Right atrium auricular region (tissue), 2 donors: Measurements from ENCODE around the gene BAZ1B. TPM values are rescaled to one million over a fixed set of nuclear protein-coding genes. Genes with fewer than 3 reads are reported as not detected.
"Not testable (repeated sequence)": the region's sequence is repeated elsewhere in the genome, so short reads cannot be mapped to it uniquely, and the experiment has no call there.

ENCODE experiments used
- DNase-seq: peaks from one replicate; pipeline ENCODE4 v3.0.0-alpha.2; 2019; ENCODE audit warnings: low spot score
- H3K27ac ChIP-seq, 2 donors: fragments of 200-600 bp; sonication (generic); 1 replicate in 1 of 2; 2 replicates in 1 of 2; pipeline ENCODE4 v1.5.1; 2016 to 2019
- H3K27me3 ChIP-seq, 2 donors: fragments of 200-600 bp; sonication (generic); one replicate each; pipeline versions ENCODE4 v1.5.1 to v1.6.0; 2017 to 2019
- H3K36me3 ChIP-seq: fragments of 200-600 bp; sonication (generic); one replicate; pipeline ENCODE4 v1.5.1; 2016
- H3K4me1 ChIP-seq, 2 donors: fragments of 200-600 bp; sonication (generic); one replicate each; pipeline versions ENCODE4 v1.5.1 to v1.6.0; 2017 to 2019
- H3K4me3 ChIP-seq, 2 donors: fragments of 200-600 bp; sonication (generic); 1 replicate in 1 of 2; 2 replicates in 1 of 2; pipeline ENCODE4 v1.5.1; 2017 to 2019; ENCODE audit warnings: mild to moderate bottlenecking in 1 of 2, moderate library complexity in 1 of 2
- H3K9me3 ChIP-seq, 2 donors: fragments of 200-600 bp; sonication (generic); one replicate each; pipeline ENCODE4 v1.5.1; 2019
- total RNA-seq, 2 donors: library from RNA; depleted of rRNA; stranded (reverse); fragments of >200 nt; gene quantifications; one replicate each; pipeline ENCODE4 v1.1.0, GENCODE V29; 2016
- TF ChIP-seq, protein P1 (sequence below), 2 donors: fragments of 200-600 bp; sonication (generic); IDR thresholded peaks; one replicate each; pipeline ENCODE4 v1.5.1; 2019; ENCODE audit warnings: antibody characterized with exemption in 2 of 2

Gene BAZ1B
- total RNA-seq, 2 donors from 2014 or later: 29.0 to 37.7 TPM

DNA sequence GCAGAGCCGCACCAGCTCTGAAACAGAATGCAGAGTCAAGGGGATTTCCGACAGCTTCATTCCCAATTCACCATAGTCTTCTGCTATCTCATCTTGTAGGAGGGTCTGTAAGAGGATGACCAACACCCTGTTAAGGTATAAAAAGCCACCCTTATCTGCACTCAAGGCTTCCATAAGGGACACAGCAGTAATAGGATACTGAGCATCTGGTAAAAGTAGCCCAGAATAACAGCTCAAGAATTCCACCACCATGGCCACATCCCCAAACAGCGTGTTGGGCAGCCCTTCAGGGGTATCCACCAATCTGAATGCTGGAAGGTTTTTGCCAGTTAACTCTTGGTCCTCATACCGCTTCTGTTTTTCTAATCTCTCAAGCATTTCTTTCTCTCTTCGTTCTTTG is 44.7 kb downstream of the BAZ1B start:
- TF ChIP-seq, protein P1, sequence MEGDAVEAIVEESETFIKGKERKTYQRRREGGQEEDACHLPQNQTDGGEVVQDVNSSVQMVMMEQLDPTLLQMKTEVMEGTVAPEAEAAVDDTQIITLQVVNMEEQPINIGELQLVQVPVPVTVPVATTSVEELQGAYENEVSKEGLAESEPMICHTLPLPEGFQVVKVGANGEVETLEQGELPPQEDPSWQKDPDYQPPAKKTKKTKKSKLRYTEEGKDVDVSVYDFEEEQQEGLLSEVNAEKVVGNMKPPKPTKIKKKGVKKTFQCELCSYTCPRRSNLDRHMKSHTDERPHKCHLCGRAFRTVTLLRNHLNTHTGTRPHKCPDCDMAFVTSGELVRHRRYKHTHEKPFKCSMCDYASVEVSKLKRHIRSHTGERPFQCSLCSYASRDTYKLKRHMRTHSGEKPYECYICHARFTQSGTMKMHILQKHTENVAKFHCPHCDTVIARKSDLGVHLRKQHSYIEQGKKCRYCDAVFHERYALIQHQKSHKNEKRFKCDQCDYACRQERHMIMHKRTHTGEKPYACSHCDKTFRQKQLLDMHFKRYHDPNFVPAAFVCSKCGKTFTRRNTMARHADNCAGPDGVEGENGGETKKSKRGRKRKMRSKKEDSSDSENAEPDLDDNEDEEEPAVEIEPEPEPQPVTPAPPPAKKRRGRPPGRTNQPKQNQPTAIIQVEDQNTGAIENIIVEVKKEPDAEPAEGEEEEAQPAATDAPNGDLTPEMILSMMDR (IDR thresholded peaks at IDR 0.05): no peak
- no peak for DNase-seq
- H3K27ac ChIP-seq: no peak overlapping the region
- peaks cover 46% of the 10 kb centered on the region for H3K36me3 ChIP-seq
- no peaks in the 10 kb centered on the region for H3K27me3 ChIP-seq
- no peaks in the 10 kb centered on the region for H3K9me3 ChIP-seq
- no peaks in the 10 kb centered on the region for H3K4me1 ChIP-seq
- H3K4me3 ChIP-seq: no peak overlapping the region

DNA sequence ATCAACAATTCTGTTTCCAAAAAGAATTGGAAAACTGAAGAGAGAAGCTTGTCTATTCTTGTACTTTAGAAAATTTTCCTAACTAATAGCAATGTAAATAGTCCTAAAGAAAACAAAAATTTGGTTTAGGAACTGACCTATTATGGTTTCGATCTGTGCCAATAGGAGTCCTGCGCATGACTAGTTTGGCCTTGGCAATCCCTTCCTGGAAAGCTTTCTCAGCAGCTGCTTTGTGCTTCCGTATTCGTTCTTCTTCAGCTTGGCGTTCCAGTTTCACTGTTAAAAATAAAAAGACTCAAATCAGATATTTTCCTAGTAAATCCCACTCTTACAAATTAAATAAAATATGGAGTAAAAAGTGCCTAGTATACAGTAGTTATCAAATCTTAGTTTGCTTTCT is 51.9 kb downstream of the BAZ1B start:
- Histone ChIP-seq H3K9me3 (no peaks in the 10 kb centered on the region), H3K27me3 (no peaks in the 10 kb centered on the region), H3K36me3 (peaks cover 60% of the 10 kb centered on the region), H3K4me1 (no peaks in the 10 kb centered on the region), H3K4me3 (no peak overlapping the region), H3K27ac (no peak overlapping the region)
- DNase-seq: no peak
- TF ChIP-seq, protein P1 (IDR thresholded peaks at IDR 0.05): no peak

DNA sequence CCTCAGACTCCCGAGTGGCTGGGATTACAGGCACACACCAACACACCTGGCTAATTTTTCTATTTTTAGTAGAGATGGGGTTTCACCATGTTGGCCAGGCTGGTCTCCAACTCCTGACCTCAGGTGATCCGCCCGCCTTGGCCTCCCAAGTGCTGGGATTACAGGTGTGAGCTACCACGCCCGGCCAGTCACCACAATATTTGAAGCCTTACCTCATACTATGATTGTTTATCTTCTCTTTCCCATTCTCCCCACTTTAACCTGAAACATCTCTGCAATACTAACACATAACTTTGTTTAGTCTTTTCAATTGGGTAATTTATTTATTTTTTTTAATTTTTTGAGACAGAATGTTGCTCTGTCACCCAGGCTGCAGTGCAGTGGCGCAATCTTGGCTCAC is 55.0 kb downstream of the BAZ1B start:
- H3K36me3 ChIP-seq: peaks cover 83% of the 10 kb centered on the region
- not testable (repeated sequence) for H3K4me3 ChIP-seq, H3K27ac ChIP-seq, DNase-seq, H3K9me3 ChIP-seq, H3K4me1 ChIP-seq, H3K27me3 ChIP-seq

DNA sequence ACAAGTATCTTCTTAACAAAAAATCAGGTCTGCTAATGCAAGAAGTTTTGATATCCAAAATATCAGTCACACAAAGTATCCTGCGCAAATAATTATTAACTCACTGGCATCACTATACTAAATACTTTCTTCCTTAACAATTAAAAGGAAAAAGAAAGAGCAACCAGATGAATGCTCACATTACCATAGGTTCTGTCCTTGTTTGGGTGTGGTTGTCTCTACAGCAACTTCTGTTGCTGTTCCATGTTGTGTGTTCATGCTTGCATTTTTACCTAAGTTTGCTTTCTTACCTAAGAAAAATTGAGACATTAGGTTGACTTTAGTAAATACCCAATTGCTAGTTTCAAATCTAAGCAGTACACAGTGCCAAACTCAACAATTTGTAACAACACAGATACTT is 56.0 kb downstream of the BAZ1B start:
- H3K4me3 ChIP-seq: no peak overlapping the region
- TF ChIP-seq, protein P1 (IDR thresholded peaks at IDR 0.05): no peak
- no peaks in the 10 kb centered on the region for H3K4me1 ChIP-seq
- no peaks in the 10 kb centered on the region for H3K27me3 ChIP-seq
- no peaks in the 10 kb centered on the region for H3K9me3 ChIP-seq
- H3K36me3 ChIP-seq: peaks cover 90% of the 10 kb centered on the region
- no peak overlapping the region for H3K27ac ChIP-seq
- DNase-seq: no peak

DNA sequence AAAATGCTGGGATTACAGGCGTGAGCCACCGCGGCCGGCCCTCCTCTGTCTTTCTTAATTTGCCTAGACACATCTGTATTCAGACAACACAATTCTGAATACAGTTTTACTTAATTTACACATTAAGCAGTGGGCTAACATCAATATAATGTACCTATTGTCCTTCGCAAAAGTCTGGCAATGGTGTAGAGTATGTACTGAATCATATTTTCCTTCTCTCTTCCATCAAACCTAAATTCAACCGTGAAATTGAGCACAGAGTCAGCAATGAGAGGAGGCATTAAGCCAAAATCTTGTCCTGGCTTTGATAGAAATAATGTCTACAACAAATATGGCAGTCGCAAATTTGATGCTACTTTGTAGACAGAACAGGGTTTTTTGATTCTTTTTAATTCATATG is 58.1 kb downstream of the BAZ1B start:
- no peak for DNase-seq
- H3K4me1 ChIP-seq: no peaks in the 10 kb centered on the region
- TF ChIP-seq, protein P1 (IDR thresholded peaks at IDR 0.05): no peak
- H3K4me3 ChIP-seq: no peak overlapping the region
- H3K9me3 ChIP-seq: no peaks in the 10 kb centered on the region
- no peak overlapping the region for H3K27ac ChIP-seq
- no peaks in the 10 kb centered on the region for H3K27me3 ChIP-seq
- peaks cover 96% of the 10 kb centered on the region for H3K36me3 ChIP-seq

DNA sequence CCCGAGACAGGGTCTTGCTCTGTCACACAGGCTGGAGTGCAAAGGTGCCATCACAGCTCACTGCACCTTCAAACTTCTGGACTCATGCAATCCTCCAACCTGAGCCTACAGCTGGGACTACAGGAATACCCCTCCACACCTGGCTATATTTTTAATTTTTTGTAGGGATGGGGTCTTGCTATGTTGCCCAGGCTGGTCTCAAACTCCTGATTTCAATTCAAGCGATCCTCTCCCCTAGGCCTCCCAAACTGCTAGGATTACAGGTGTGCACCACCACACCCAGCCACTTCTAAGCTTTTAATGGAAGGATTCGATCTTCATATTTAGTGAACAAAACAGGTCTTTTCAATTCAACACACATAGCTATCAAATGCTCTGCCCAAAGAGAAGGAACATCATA is 58.8 kb downstream of the BAZ1B start:
- no peak for DNase-seq
- Histone ChIP-seq H3K36me3 (peaks cover 96% of the 10 kb centered on the region), H3K27me3 (no peaks in the 10 kb centered on the region), H3K4me1 (no peaks in the 10 kb centered on the region), H3K27ac (no peak overlapping the region), H3K9me3 (no peaks in the 10 kb centered on the region), H3K4me3 (no peak overlapping the region)
- TF ChIP-seq, protein P1 (IDR thresholded peaks at IDR 0.05): no peak
